NCI-H2227 treated with DMSO at 0.1 percent for 48 hours (cell line): ENCODE measurements around the gene CTSG.
"Not testable (repeated sequence)": the region's sequence is repeated elsewhere in the genome, so short reads cannot be mapped to it uniquely, and the experiment has no call there.

Experiments used
- DNase-seq: peaks from one replicate; lab custom pipeline; 2025; lab: John Stamatoyannopoulos, UW

CTSG gene, protein sequence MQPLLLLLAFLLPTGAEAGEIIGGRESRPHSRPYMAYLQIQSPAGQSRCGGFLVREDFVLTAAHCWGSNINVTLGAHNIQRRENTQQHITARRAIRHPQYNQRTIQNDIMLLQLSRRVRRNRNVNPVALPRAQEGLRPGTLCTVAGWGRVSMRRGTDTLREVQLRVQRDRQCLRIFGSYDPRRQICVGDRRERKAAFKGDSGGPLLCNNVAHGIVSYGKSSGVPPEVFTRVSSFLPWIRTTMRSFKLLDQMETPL

DNA sequence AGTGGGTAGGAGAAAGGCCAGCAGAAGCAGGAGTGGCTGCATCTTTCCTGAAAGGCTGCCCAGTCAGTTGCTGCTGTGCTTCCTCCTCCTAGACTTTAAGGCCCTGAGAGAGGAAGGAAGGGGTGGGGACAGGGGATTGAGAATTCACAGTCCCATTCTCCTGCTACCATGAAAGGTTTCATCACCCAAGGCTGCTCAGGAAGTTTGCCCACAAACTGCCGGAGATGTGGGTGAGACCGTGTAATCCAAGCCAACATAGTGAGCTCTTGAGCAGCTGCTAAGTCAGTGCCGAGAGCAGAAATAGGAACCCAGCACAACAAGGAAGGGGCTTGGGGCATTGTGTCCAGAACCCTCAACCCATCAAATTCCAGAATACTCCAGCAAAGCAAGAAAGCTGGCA, at the start of gene CTSG:
Gene CTSG, minus strand, starts transcription at position 69 of the 400 bp plus-strand sequence. Its CDS starts 27 bp downstream, at position 42.
- no peak for DNase-seq

DNA sequence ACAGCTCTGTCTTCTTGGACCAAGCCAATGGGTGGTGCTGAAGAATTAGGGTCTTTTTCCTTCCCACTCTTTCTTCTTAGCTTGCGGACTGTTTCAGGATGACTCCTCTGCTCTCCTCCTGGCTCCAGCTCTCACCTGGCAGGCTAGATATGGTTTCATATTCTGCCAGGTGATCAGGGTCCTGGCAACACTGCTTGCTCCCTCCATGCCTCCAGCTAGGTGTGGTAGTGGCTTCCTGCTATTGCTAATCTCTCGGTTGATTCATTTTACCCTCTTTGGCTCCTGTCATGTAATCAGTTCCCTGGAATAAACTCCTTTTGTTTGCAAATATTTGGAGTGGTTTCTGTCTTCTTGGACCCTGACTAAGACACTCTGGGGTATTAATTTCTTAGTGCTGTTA, 37.7 kb upstream of the CTSG start:
- DNase-seq = no peak

- no peak for DNase-seq
Measured at GRCh38 chr14:24613241-24613640, 37.2 kb upstream of the CTSG start.

- DNase-seq = no peak
Measured at GRCh38 chr14:24612196-24612595, 36.1 kb upstream of the CTSG start.

GRCh38 chr14:24609655-24610344, 33.8 kb upstream of the CTSG start, which contains the start of gene GZMH:
Gene GZMH (minus strand): TSS chr14:24609685. CDS start chr14:24609613, 72 bp downstream.
- DNase-seq = no peak

DNA sequence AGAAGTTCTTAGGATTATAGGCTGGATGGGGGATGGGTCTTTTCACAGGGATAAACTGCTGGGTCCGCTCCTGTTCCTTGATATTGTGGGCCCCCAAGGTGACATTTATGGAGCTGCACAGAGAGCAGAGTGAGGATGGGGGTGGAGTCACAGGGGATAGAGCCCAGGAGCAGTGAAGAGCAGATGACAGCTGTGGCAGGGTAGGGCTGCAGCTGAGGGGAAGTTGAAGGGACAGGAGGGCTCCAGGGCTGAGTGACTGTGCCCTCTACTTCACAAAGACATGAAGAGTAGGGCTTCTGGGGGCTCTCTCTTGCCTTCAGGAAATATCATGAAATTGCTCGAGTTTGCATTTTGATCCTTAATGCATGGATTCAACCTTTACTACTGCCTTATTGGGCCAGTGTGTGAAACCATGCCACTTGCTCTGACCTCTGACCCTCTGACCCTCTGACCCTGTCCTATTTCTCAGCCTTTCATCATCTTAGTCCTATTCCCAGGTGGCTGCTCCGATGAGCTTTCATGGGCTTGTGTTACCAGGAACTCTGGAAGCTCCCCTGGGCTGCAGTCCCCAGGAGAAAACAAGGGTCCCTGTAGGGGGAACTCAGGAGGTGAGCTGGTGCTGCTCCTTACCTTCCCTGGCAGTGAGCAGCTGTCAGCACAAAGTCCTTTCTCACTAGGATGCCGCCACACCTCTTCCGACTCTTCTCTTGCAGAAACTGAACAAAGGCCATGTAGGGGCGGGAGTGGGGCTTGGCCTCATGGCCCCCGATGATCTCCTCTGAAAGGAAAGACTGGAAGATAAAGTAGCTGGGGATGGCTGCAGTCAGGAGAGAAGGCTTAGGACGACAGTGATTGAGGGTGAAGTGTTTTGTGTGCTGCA, 31.8 kb upstream of the CTSG start:
- no peak for DNase-seq

- no peak for DNase-seq
Measured at GRCh38 chr14:24607081-24607480, 31.0 kb upstream of the CTSG start.

GRCh38 chr14:24606297-24606696, 30.2 kb upstream of the CTSG start:
- DNase-seq = no peak

- DNase-seq = no peak
Measured at GRCh38 chr14:24605435-24606190, 29.6 kb upstream of the CTSG start.

DNA sequence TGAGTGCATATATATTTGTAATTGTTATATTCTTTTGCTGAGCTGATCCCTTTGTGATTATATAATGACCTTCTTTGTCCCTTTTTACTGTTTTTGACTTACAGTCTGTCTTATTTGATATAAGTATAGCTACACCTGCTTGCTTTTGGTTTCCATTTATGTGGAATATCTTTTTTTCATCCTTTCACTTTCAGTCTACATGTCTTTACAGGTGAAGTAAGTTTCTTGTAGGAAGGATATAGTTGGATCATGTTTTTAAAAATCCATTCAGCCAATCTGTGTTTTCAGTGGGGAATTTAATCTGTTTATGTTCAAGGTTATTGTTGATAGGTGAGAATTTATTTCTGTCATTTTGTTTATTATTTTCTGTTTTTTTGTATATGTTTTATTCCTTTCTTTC, 21.4 kb upstream of the CTSG start:
- DNase-seq = no peak

DNA sequence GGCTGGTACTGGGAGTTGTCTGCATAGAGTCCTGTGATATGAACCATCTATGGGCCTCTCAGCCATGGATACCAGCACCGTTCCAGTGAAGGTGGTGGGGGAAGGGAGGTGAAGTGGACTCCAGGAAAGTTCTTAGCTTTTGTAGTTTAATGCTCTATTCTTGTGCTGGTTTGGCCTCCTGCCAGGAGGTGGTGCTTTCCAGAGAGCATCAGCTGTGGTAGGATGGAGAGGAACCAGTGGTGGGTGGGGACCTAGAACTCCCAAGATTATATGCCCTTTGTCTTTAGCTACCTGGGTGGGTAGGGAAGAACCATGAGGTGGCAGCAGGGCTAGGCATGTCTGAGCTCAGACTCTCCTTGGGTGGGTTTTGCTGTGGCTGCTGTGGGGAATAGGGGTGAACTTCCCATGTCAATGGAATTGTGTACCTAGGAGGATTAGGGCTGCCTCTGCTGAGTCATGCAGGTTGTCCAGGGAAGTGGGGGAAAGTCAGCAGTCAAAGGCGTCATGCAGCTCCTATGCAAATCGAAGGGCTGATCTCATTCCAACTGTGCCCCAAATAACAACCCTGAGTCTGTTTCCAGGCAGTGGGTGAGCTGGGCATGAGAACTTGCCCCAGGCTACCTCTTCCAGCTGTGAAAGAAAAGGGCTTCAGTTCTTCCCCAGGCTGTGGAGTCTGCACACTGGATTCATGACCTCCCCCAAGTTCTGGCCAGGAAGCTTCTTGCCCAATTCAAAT, 19.2 kb upstream of the CTSG start:
- DNase-seq = no peak

- not testable (repeated sequence) for DNase-seq
Measured at GRCh38 chr14:24591004-24591403, 15.0 kb upstream of the CTSG start.

DNA sequence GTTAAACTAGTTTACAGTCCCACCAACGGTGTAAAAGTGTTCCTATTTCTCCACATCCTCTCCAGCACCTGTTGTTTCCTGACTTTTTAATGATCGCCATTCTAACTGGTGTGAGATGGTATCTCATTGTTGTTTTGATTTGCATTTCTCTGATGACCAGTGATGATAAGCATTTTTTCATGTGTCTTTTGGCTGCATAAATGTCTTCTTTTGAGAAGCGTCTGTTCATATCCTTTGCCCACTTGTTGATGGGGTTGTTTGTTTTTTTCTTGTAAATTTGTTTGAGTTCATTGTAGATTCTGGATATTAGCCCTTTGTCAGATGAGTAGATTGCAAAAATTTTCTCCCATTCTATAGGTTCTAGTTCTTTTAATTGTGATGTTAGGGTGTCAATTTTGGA, 8.4 kb upstream of the CTSG start:
- DNase-seq = not testable (repeated sequence)

DNA sequence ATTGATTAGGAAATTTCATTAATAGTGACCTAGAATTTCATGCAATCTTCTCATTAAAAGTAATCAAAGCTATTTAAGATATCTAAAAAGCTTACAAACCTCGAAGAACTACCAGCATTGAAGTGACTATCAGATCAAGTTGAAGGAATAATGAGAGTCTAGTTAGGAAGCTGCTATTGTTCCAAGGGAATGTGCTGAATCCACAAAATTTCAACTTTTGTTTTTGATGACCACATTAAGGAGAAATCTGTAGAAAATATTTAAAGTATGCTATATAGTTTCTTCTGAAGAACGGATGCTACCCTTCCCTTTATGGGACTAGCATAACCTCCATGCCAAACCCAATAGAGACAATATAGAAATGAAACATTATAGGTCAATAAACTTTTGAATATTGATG, 2.5 kb upstream of the CTSG start:
- DNase-seq = no peak

DNA sequence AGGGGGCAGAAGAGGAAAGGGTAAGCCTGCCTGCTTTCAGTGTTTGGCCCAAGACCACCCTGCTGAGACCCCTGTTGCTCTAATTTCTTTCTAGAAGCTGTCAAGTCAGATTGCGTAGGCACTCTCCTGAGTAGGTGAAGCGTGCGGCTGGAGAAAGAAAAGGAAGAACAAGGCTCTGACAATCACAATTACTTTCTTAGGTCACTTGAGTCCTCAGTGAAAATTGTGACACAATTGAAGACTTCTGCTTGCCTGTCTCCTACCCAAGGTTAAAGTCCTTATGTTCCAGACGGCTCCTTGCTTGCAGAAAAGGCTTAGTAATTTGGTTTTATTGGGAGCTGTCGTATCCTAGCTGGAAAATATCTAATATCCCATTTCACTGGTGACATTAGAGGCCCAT, 721 bp upstream of the CTSG start:
- DNase-seq = no peak

GRCh38 chr14:24574206-24574774, 1.8 kb downstream of the CTSG start:
- no peak for DNase-seq

- no peak for DNase-seq
Measured at GRCh38 chr14:24566318-24566717, 9.7 kb downstream of the CTSG start.

DNA sequence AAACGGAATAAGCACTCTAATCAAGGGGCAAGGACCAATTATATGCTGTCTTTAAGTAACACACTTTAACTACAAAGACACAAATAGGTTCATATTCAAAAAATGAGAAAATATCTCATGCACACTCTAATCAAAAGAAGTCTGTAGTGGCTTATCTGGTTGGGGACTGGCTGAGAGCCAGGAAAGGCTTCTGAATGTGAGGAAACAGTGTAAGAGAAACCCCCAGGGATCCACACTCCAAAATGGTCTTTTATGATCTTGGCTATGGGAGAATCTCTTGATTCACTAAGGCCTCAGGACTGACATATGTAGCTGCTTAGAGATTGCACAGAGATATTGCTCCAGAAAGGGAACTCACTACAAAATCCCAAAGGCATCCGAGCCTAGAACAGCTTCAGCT, 10.3 kb downstream of the CTSG start:
- DNase-seq = no peak

DNA sequence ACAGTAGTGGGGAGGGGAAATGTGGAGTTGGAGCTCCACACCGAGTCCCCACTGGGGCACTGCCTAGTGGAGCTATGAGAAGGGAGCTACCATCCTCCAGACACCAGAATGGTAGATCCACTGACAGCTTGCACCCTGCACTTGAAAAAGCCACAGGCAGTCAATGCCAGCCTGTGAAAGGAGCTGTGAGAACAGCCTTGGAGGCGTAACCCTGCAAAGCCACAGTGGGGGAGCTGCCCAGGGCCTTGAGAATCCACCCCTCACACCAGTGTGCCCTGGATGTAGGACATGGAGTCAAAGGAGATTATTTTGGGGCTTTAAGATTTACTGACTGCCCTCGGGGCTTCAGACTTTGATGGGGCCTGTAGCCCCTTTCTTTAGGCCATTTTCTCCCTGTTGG, 12.5 kb downstream of the CTSG start:
- no peak for DNase-seq

DNA sequence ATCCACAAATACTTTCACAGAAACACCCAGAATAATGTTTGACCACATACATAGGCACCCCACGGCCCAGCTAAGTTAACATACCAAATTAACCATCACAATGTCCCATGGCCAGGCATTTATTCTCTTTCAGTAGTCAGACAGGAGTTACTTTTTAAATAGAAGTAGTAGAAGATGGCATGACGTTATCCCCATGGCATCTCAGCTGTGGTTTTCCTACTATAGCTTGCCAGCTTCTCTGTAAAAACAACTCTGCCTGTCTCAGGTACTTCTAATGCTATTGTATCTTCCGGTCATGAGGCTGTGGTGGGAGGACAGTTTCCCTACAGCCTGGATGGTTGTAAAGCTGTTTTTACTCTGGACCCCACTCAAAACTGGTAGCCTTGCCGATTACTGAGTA, 19.3 kb downstream of the CTSG start:
- no peak for DNase-seq

DNA sequence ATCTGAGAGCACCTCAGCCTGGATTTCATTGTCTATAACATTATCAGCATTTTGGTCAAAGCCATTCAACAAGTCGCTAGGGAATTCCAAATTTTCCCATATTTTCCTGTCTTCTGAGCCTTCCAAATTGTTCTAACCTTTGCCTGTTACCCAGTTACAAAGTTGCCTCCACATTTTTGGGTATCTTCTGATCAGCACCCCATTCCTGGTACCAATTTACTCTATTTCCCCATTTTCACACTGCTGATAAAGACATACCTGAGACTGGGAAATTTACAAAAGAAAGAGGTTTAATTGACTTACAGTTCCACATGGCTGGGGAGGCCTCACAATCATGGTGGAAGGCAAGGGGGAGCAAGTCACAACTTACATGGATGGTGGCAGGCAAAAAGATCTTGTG, 27.0 kb downstream of the CTSG start:
- not testable (repeated sequence) for DNase-seq
